Sigmoid colon (tissue), 4 donors: ENCODE measurements around the gene SIDT2.

Source experiments
- CTCF ChIP-seq, 4 experiments: fragments of 450-650 bp in 3 of 4; fragments of 200-600 bp in 1 of 4; IDR thresholded peaks; one replicate each; pipeline ENCODE4 v1.5.1; 2016 to 2019; ENCODE audit warnings: antibody characterized with exemption in 4 of 4, mild to moderate bottlenecking in 3 of 4, moderate library complexity in 2 of 4
- EP300 ChIP-seq, 4 donors: sonication (generic); formaldehyde crosslinking; IDR thresholded peaks; one replicate each; pipeline ENCODE4 v1.6.1; 2017; ENCODE audit warnings: antibody characterized with exemption in 4 of 4
- POLR2A ChIP-seq, 2 donors: fragments of 450-650 bp; IDR thresholded peaks; one replicate each; pipeline ENCODE4 v1.6.1; 2016; ENCODE audit warnings: antibody characterized with exemption in 2 of 2, mild to moderate bottlenecking in 2 of 2, moderate library complexity in 2 of 2
- POLR2AphosphoS5 ChIP-seq, 4 donors: sonication (generic); formaldehyde crosslinking; IDR thresholded peaks; one replicate each; pipeline ENCODE4 v1.6.1; 2017; ENCODE audit warnings: antibody characterized with exemption in 4 of 4

DNA sequence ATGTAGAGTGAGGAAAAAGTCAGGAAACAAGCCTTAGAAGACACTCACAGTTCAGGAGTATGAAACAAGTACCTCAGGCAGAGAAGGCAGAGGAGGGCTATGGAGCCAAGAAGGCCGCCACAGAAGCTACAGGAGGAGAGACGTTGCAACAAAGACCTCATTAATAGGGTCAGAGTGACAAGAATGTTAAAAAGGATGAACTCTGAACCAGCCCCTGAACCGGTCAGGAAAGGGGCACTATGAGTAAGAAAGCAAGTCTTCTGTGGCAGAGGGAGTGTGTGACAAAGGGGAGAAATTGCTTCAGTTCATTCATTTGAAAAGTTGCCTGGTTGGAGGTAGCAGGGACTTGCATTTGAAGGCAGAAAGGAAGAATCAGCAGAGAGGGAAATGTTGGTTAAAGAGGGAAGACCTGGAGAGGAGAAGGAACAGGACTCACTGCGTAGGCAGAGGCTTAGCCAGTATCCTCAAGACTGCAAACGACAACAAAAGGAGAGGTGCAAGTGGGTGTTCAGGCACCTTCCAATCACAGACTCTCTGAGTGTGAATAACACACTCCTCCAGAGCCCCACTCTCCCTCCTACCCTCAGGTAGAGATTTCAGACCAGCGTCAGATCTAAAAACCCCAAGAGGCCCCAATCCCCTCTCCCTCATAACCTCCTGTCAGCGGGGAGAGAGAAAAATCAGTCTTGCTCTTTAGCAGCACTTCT, 36.0 kb downstream of the SIDT2 start:
- TF ChIP-seq CTCF (IDR thresholded peaks at IDR 0.05), result no peak
- TF ChIP-seq POLR2AphosphoS5 (IDR thresholded peaks at IDR 0.05), result peak in 2 of 4 donors; percentile 56 to 75
- TF ChIP-seq POLR2A (IDR thresholded peaks at IDR 0.05), result no peak
- TF ChIP-seq EP300 (IDR thresholded peaks at IDR 0.05), result no peak
